HCT116 (cell line): ENCODE measurements around the gene CDH13.

ENCODE experiments used
- CTCF ChIP-seq, 3 experiments: fragments of 200-600 bp in 1 of 3; sonication (generic) in 1 of 3; IDR thresholded peaks in 2 of 3; conservative IDR thresholded peaks in 1 of 3; 2 replicates each; pipeline ENCODE4 v1.5.1; 2012 to 2017; ENCODE audit warnings: low read depth in 2 of 3, low read length in 2 of 3, antibody characterized with exemption in 1 of 3, borderline replicate concordance in 1 of 3, control low read depth in 1 of 3, mild to moderate bottlenecking in 1 of 3, mixed read lengths in 1 of 3, mixed run types in 1 of 3, moderate library complexity in 1 of 3; ENCODE audit not compliant: insufficient read depth in 1 of 3
- SP1 ChIP-seq: IDR thresholded peaks from 2 replicates; pipeline ENCODE4 v1.6.1; 2012; ENCODE audit warnings: low read depth

GRCh38 chr16:83176802-83177201 is 550.0 kb downstream of the CDH13 start:
- TF ChIP-seq CTCF (IDR thresholded peaks at IDR 0.05 in 2 of 3, conservative IDR thresholded peaks at IDR 0.05 in 1 of 3; ENCODE audit: borderline replicate concordance in 1 of 3, insufficient read depth in 1 of 3, low read depth in 2 of 3, low read length in 2 of 3): no peak
- TF ChIP-seq SP1: no peak
